ENCODE measurements around the gene LTB4R2.

Gene LTB4R2

DNA sequence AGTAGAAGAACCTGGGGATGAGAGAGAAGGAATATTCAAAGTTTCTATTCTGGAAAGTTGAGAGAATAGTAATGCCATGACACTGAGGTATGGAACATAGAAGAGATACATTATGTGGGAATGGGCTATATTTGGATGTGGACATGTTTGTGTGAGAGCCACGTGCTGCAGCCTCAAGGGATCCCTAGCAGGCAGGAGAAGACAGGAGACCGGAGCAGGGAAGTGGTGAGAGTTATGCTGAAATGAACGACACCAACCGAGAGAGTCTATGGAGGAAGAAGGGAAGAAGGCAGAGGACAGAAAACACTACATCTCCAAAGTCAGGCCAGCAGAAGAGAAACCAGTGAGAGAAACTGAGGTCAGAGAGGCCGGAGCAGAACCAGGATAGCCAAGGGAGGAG is 39.8 kb downstream of the LTB4R2 start:
- ATAC-seq = no peak
- no peak for TF ChIP-seq CSDC2 (CRISPR knock-in tag; IDR thresholded peaks at IDR 0.05)
- no peak for TF ChIP-seq ISL1 (CRISPR knock-in tag; IDR thresholded peaks at IDR 0.05)
- TF ChIP-seq, protein P1, sequence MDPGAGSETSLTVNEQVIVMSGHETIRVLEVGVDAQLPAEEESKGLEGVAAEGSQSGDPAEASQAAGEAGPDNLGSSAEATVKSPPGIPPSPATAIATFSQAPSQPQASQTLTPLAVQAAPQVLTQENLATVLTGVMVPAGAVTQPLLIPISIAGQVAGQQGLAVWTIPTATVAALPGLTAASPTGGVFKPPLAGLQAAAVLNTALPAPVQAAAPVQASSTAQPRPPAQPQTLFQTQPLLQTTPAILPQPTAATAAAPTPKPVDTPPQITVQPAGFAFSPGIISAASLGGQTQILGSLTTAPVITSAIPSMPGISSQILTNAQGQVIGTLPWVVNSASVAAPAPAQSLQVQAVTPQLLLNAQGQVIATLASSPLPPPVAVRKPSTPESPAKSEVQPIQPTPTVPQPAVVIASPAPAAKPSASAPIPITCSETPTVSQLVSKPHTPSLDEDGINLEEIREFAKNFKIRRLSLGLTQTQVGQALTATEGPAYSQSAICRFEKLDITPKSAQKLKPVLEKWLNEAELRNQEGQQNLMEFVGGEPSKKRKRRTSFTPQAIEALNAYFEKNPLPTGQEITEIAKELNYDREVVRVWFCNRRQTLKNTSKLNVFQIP (CRISPR knock-in tag; IDR thresholded peaks at IDR 0.05; ENCODE audit: borderline replicate concordance, low read depth) = no peak
- TF ChIP-seq, protein P2, sequence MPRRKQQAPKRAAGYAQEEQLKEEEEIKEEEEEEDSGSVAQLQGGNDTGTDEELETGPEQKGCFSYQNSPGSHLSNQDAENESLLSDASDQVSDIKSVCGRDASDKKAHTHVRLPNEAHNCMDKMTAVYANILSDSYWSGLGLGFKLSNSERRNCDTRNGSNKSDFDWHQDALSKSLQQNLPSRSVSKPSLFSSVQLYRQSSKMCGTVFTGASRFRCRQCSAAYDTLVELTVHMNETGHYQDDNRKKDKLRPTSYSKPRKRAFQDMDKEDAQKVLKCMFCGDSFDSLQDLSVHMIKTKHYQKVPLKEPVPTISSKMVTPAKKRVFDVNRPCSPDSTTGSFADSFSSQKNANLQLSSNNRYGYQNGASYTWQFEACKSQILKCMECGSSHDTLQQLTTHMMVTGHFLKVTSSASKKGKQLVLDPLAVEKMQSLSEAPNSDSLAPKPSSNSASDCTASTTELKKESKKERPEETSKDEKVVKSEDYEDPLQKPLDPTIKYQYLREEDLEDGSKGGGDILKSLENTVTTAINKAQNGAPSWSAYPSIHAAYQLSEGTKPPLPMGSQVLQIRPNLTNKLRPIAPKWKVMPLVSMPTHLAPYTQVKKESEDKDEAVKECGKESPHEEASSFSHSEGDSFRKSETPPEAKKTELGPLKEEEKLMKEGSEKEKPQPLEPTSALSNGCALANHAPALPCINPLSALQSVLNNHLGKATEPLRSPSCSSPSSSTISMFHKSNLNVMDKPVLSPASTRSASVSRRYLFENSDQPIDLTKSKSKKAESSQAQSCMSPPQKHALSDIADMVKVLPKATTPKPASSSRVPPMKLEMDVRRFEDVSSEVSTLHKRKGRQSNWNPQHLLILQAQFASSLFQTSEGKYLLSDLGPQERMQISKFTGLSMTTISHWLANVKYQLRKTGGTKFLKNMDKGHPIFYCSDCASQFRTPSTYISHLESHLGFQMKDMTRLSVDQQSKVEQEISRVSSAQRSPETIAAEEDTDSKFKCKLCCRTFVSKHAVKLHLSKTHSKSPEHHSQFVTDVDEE (CRISPR knock-in tag; IDR thresholded peaks at IDR 0.05) = no peak
- TF ChIP-seq ZNF8 (CRISPR knock-in tag; IDR thresholded peaks at IDR 0.05) = no peak
- no peak for TF ChIP-seq GLIS3 (CRISPR knock-in tag; IDR thresholded peaks at IDR 0.05)
- TF ChIP-seq, protein P3, sequence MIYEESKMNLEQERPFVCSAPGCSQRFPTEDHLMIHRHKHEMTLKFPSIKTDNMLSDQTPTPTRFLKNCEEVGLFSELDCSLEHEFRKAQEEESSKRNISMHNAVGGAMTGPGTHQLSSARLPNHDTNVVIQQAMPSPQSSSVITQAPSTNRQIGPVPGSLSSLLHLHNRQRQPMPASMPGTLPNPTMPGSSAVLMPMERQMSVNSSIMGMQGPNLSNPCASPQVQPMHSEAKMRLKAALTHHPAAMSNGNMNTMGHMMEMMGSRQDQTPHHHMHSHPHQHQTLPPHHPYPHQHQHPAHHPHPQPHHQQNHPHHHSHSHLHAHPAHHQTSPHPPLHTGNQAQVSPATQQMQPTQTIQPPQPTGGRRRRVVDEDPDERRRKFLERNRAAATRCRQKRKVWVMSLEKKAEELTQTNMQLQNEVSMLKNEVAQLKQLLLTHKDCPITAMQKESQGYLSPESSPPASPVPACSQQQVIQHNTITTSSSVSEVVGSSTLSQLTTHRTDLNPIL (CRISPR knock-in tag; IDR thresholded peaks at IDR 0.05; ENCODE audit: low read depth) = no peak
- no peak for TF ChIP-seq ZNF70 (CRISPR knock-in tag; IDR thresholded peaks at IDR 0.05)
- TF ChIP-seq ZC3H10 (CRISPR knock-in tag; IDR thresholded peaks at IDR 0.05) = no peak
- TF ChIP-seq, protein P4, sequence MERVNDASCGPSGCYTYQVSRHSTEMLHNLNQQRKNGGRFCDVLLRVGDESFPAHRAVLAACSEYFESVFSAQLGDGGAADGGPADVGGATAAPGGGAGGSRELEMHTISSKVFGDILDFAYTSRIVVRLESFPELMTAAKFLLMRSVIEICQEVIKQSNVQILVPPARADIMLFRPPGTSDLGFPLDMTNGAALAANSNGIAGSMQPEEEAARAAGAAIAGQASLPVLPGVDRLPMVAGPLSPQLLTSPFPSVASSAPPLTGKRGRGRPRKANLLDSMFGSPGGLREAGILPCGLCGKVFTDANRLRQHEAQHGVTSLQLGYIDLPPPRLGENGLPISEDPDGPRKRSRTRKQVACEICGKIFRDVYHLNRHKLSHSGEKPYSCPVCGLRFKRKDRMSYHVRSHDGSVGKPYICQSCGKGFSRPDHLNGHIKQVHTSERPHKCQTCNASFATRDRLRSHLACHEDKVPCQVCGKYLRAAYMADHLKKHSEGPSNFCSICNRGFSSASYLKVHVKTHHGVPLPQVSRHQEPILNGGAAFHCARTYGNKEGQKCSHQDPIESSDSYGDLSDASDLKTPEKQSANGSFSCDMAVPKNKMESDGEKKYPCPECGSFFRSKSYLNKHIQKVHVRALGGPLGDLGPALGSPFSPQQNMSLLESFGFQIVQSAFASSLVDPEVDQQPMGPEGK (CRISPR knock-in tag; IDR thresholded peaks at IDR 0.05; ENCODE audit: borderline replicate concordance) = no peak
- TF ChIP-seq PPARA (CRISPR knock-in tag; IDR thresholded peaks at IDR 0.05; ENCODE audit: borderline replicate concordance) = no peak
- TF ChIP-seq TOX (CRISPR knock-in tag; IDR thresholded peaks at IDR 0.05; ENCODE audit: borderline replicate concordance) = no peak
- TF ChIP-seq, protein P5, sequence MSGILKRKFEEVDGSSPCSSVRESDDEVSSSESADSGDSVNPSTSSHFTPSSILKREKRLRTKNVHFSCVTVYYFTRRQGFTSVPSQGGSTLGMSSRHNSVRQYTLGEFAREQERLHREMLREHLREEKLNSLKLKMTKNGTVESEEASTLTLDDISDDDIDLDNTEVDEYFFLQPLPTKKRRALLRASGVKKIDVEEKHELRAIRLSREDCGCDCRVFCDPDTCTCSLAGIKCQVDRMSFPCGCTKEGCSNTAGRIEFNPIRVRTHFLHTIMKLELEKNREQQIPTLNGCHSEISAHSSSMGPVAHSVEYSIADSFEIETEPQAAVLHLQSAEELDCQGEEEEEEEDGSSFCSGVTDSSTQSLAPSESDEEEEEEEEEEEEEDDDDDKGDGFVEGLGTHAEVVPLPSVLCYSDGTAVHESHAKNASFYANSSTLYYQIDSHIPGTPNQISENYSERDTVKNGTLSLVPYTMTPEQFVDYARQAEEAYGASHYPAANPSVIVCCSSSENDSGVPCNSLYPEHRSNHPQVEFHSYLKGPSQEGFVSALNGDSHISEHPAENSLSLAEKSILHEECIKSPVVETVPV (CRISPR knock-in tag; IDR thresholded peaks at IDR 0.05) = no peak
- no peak for TF ChIP-seq ZFP30 (CRISPR knock-in tag; IDR thresholded peaks at IDR 0.05)
- TF ChIP-seq ZFP3 (CRISPR knock-in tag; IDR thresholded peaks at IDR 0.05) = no peak

DNA sequence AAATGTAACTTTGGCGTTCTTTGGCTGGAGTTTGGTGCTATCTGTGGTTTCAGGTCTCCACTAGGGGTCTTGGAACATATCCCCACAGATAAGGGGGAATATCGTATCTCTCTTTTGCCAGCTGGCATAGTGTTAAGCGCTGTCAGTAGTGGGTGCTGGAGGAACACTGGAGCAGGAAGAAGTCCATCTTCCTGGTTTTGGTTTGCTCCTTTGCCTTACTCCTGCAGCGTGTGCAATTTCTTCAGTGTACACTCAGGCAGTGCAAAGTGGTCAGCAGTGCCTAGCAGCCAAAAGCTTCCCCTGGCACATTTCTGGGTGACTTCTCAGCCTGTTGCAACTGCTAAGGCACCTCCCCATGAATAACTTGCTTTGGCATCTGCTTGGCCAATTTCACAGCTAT is 41.6 kb downstream of the LTB4R2 start:
- peak; percentile 84 for ATAC-seq
- TF ChIP-seq OSR1 (CRISPR knock-in tag; IDR thresholded peaks at IDR 0.05) = no peak
- TF ChIP-seq SNAI2 (CRISPR knock-in tag; IDR thresholded peaks at IDR 0.05) = no peak
- TF ChIP-seq RARB (CRISPR knock-in tag; IDR thresholded peaks at IDR 0.05) = no peak
- no peak for TF ChIP-seq ZNF8 (CRISPR knock-in tag; IDR thresholded peaks at IDR 0.05)
- no peak for TF ChIP-seq ZNF70 (CRISPR knock-in tag; IDR thresholded peaks at IDR 0.05)
- TF ChIP-seq, protein P4 (CRISPR knock-in tag; IDR thresholded peaks at IDR 0.05; ENCODE audit: borderline replicate concordance) = no peak
- no peak for TF ChIP-seq ZC3H10 (CRISPR knock-in tag; IDR thresholded peaks at IDR 0.05)
- TF ChIP-seq, protein P2 (CRISPR knock-in tag; IDR thresholded peaks at IDR 0.05) = no peak
- no peak for TF ChIP-seq GLIS3 (CRISPR knock-in tag; IDR thresholded peaks at IDR 0.05)
- TF ChIP-seq, protein P3 (CRISPR knock-in tag; IDR thresholded peaks at IDR 0.05; ENCODE audit: low read depth) = no peak
- TF ChIP-seq TCF4 (CRISPR knock-in tag; IDR thresholded peaks at IDR 0.05; ENCODE audit: borderline replicate concordance) = no peak
- TF ChIP-seq BACH2 (CRISPR knock-in tag; IDR thresholded peaks at IDR 0.05; ENCODE audit: borderline replicate concordance) = no peak
- TF ChIP-seq ISL1 (CRISPR knock-in tag; IDR thresholded peaks at IDR 0.05) = no peak
- TF ChIP-seq ESRRG (CRISPR knock-in tag; IDR thresholded peaks at IDR 0.05) = no peak
